Activated B cell treated with CpG ODN at 0.5 μM for 24 hours (primary cell): ENCODE measurements around the gene ST6GALNAC4. TPM values are rescaled to one million over a fixed set of nuclear protein-coding genes. Genes with fewer than 3 reads are reported as not detected.

Experiments
- ATAC-seq: fragments of 200-7000 bp; cut with Tn5 transposase; one replicate; pipeline ENCODE4 v1.10.0; 2021; ENCODE audit warnings: low read depth, mild to moderate bottlenecking, moderate library complexity
- CTCF ChIA-PET: fragments of 350-600 bp; sonication (Branson Sonifier 250); formaldehyde crosslinking; loops from one replicate; lab custom pipeline; 2021; ENCODE audit warnings: antibody characterized with exemption; lab: Charles Lee
- POLR2A ChIA-PET: fragments of 350-600 bp; sonication (Branson Sonifier 250); formaldehyde crosslinking; loops from one replicate; lab custom pipeline; 2021; ENCODE audit warnings: antibody characterized with exemption; lab: Charles Lee
- DNase-seq: peaks from one replicate; pipeline ENCODE4 v3.0.0; 2022
- H3K27ac Mint-ChIP-seq: one replicate; pipeline ENCODE4 v1.8.0; 2020; ENCODE audit warnings: mixed read lengths
- H3K27me3 Mint-ChIP-seq: one replicate; pipeline ENCODE4 v1.8.0; 2021; ENCODE audit warnings: mixed read lengths
- H3K36me3 Mint-ChIP-seq: one replicate; pipeline ENCODE4 v1.8.0; 2021; ENCODE audit warnings: low read depth, mixed read lengths
- H3K4me1 Mint-ChIP-seq: one replicate; pipeline ENCODE4 v1.8.0; 2021; ENCODE audit warnings: mixed read lengths
- H3K4me3 Mint-ChIP-seq: one replicate; pipeline ENCODE4 v1.8.0; 2020; ENCODE audit warnings: mild to moderate bottlenecking, mixed read lengths
- H3K9me3 Mint-ChIP-seq: one replicate; pipeline ENCODE4 v1.8.0; 2020; ENCODE audit warnings: mixed read lengths
- CTCF ChIP-seq: fragments of 200-600 bp; IDR thresholded peaks from one replicate; pipeline ENCODE4 v1.8.0; 2022; ENCODE audit warnings: antibody characterized with exemption, mild to moderate bottlenecking
- intact Hi-C: fragments of 100-400 bp; cut with micrococcal nuclease; formaldehyde crosslinking; loops from one replicate; pipeline ENCODE4 v1.15.1; 2024
- total RNA-seq: library from RNA; stranded (reverse); gene quantifications from 2 replicates; pipeline ENCODE4 v1.2.3, GENCODE V29; 2022

Gene ST6GALNAC4
- total RNA-seq, 1 donor from 2014 or later, result 85.4 TPM

- peaks cover 78% of the 10 kb centered on the region for H3K4me1 Mint-ChIP-seq
- peak; percentile 16 for ATAC-seq
- peak overlapping the region; percentile 88 for H3K4me3 Mint-ChIP-seq
- H3K9me3 Mint-ChIP-seq, result no peaks in the 10 kb centered on the region
- H3K36me3 Mint-ChIP-seq, result peaks cover 41% of the 10 kb centered on the region
- TF ChIP-seq CTCF, result no peak
- ChIA-PET POLR2A (interaction anchor here (0.5 to 12.0 kb wide), 42 partner anchors 10 to 1058 kb away, joined by 3 to 457 read pairs (median 5); partner anchors contain the start of genes BBLN, CDK9, CFAP157 and GOLGA2), CTCF (interaction anchor here (0.6 to 3.8 kb wide), 8 partner anchors 10 to 326 kb away, joined by 3 to 21 read pairs (median 4); partner anchors contain the start of genes ST6GALNAC6 and TOR2A)
- intact Hi-C loops, result loop anchor here (2.0 kb wide), 2 partner anchors 15 to 45 kb away; partner anchors contain the start of gene PIP5KL1
- DNase-seq, result no peak
- peak overlapping the region; percentile 94 for H3K27ac Mint-ChIP-seq
- no peaks in the 10 kb centered on the region for H3K27me3 Mint-ChIP-seq
These were observed 781 bp downstream of the ST6GALNAC4 start for GRCh38 chr9:127915801-127916719.

- H3K27me3 Mint-ChIP-seq, result no peaks in the 10 kb centered on the region
- H3K36me3 Mint-ChIP-seq, result peaks cover 48% of the 10 kb centered on the region
- ChIA-PET POLR2A (interaction anchor here (0.7 to 12.0 kb wide), 15 partner anchors 13 to 465 kb away, joined by 3 to 457 read pairs (median 9); partner anchors contain the start of genes CDK9, LRSAM1, RPL12 and SH2D3C), CTCF (interaction anchor here (0.7 to 3.8 kb wide), 6 partner anchors 9 to 181 kb away, joined by 3 to 21 read pairs (median 6); partner anchors contain the start of genes ST6GALNAC6 and TOR2A)
- peaks cover 79% of the 10 kb centered on the region for H3K4me1 Mint-ChIP-seq
- H3K9me3 Mint-ChIP-seq, result no peaks in the 10 kb centered on the region
- no peak for TF ChIP-seq CTCF
- intact Hi-C loops, result no loop called here
- DNase-seq, result no peak
- peak; percentile 0 for ATAC-seq
- H3K4me3 Mint-ChIP-seq, result peak overlapping the region; percentile 88
- H3K27ac Mint-ChIP-seq, result peak overlapping the region; percentile 94
These were observed 1.5 kb downstream of the ST6GALNAC4 start for GRCh38 chr9:127915325-127915752.

GRCh38 chr9:127913682-127914081, 3.2 kb downstream of the ST6GALNAC4 start:
- Mint-ChIP-seq H3K27me3 (no peaks in the 10 kb centered on the region), H3K36me3 (peaks cover 57% of the 10 kb centered on the region), H3K9me3 (no peaks in the 10 kb centered on the region), H3K4me3 (no peak overlapping the region), H3K4me1 (peaks cover 71% of the 10 kb centered on the region), H3K27ac (peak overlapping the region; percentile 53)
- intact Hi-C loops, result no loop called here
- ChIA-PET POLR2A (interaction anchor here (0.6 to 12.0 kb wide), 2 partner anchors 11 to 176 kb away, joined by 5 to 457 read pairs; partner anchors contain the start of gene ST6GALNAC6), CTCF (no interaction called here)
- DNase-seq (no peak), ATAC-seq (no peak)
- no peak for TF ChIP-seq CTCF

- TF ChIP-seq CTCF, result no peak
- POLR2A ChIA-PET, result interaction anchor here (12.0 kb wide), 1 partner anchor 10 kb away, joined by 457 read pairs; the partner anchor contains the start of gene ST6GALNAC6
- Mint-ChIP-seq H3K36me3 (peaks cover 63% of the 10 kb centered on the region), H3K4me1 (peaks cover 65% of the 10 kb centered on the region), H3K27me3 (no peaks in the 10 kb centered on the region), H3K27ac (peak overlapping the region; percentile 96), H3K9me3 (no peaks in the 10 kb centered on the region), H3K4me3 (no peak overlapping the region)
- CTCF ChIA-PET, result interaction anchor here (1.4 kb wide), 1 partner anchor 9 kb away, joined by 5 read pairs; no protein-coding TSS in a partner anchor
- DNase-seq (no peak), ATAC-seq (no peak)
- intact Hi-C loops, result no loop called here
These were observed 4.0 kb downstream of the ST6GALNAC4 start for GRCh38 chr9:127912882-127913281.
